ENCODE results near the gene GREM1. TPM values are rescaled to one million over a fixed set of nuclear protein-coding genes. Genes with fewer than 3 reads are reported as not detected.

Gene GREM1
- total RNA-seq, 1 donor from 2014 or later, result 0.49 TPM

- Histone ChIP-seq H3K4me3 (no peak overlapping the region), H3K27ac (replicated peaks) (no peak overlapping the region), H3K36me3 (no peaks in the 10 kb centered on the region), H3K27me3 (ENCODE audit: low read depth) (peaks cover 37% of the 10 kb centered on the region), H3K9me3 (replicated peaks) (peaks cover 15% of the 10 kb centered on the region), H3K4me1 (no peaks in the 10 kb centered on the region)
- no peak for TF ChIP-seq CTCF (IDR thresholded peaks at IDR 0.05; ENCODE audit: borderline replicate concordance)
- intact Hi-C loops (cut with micrococcal nuclease), result no loop called here
- DNase-seq, result no peak
These were observed 12.0 kb downstream of the GREM1 start for GRCh38 chr15:32729700-32730395.

DNA sequence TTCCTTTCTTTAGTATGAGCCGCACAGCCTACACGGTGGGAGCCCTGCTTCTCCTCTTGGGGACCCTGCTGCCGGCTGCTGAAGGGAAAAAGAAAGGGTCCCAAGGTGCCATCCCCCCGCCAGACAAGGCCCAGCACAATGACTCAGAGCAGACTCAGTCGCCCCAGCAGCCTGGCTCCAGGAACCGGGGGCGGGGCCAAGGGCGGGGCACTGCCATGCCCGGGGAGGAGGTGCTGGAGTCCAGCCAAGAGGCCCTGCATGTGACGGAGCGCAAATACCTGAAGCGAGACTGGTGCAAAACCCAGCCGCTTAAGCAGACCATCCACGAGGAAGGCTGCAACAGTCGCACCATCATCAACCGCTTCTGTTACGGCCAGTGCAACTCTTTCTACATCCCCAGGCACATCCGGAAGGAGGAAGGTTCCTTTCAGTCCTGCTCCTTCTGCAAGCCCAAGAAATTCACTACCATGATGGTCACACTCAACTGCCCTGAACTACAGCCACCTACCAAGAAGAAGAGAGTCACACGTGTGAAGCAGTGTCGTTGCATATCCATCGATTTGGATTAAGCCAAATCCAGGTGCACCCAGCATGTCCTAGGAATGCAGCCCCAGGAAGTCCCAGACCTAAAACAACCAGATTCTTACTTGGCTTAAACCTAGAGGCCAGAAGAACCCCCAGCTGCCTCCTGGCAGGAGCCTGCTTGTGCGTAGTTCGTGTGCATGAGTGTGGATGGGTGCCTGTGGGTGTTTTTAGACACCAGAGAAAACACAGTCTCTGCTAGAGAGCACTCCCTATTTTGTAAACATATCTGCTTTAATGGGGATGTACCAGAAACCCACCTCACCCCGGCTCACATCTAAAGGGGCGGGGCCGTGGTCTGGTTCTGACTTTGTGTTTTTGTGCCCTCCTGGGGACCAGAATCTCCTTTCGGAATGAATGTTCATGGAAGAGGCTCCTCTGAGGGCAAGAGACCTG is 13.2 kb downstream of the GREM1 start:
- no peak for DNase-seq
- H3K4me1 ChIP-seq, result no peaks in the 10 kb centered on the region
- no peaks in the 10 kb centered on the region for H3K36me3 ChIP-seq
- H3K4me3 ChIP-seq, result no peak overlapping the region
- H3K27ac ChIP-seq (replicated peaks), result no peak overlapping the region
- H3K9me3 ChIP-seq (replicated peaks), result peaks cover 16% of the 10 kb centered on the region
- TF ChIP-seq CTCF (IDR thresholded peaks at IDR 0.05; ENCODE audit: borderline replicate concordance), result no peak
- peaks cover 34% of the 10 kb centered on the region for H3K27me3 ChIP-seq (ENCODE audit: low read depth)
- intact Hi-C loops (cut with micrococcal nuclease), result no loop called here

DNA sequence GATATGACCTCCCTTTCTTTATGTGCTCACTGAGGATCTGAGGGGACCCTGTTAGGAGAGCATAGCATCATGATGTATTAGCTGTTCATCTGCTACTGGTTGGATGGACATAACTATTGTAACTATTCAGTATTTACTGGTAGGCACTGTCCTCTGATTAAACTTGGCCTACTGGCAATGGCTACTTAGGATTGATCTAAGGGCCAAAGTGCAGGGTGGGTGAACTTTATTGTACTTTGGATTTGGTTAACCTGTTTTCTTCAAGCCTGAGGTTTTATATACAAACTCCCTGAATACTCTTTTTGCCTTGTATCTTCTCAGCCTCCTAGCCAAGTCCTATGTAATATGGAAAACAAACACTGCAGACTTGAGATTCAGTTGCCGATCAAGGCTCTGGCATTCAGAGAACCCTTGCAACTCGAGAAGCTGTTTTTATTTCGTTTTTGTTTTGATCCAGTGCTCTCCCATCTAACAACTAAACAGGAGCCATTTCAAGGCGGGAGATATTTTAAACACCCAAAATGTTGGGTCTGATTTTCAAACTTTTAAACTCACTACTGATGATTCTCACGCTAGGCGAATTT is 14.9 kb downstream of the GREM1 start:
- Histone ChIP-seq H3K4me1 (no peaks in the 10 kb centered on the region), H3K4me3 (no peak overlapping the region), H3K9me3 (replicated peaks) (peaks cover 17% of the 10 kb centered on the region), H3K27me3 (ENCODE audit: low read depth) (peaks cover 40% of the 10 kb centered on the region), H3K27ac (replicated peaks) (no peak overlapping the region), H3K36me3 (no peaks in the 10 kb centered on the region)
- intact Hi-C loops (cut with micrococcal nuclease), result no loop called here
- DNase-seq, result no peak
- no peak for TF ChIP-seq CTCF (IDR thresholded peaks at IDR 0.05; ENCODE audit: borderline replicate concordance)

GRCh38 chr15:32733281-32733680 is 15.5 kb downstream of the GREM1 start:
- Histone ChIP-seq H3K4me1 (no peaks in the 10 kb centered on the region), H3K27me3 (ENCODE audit: low read depth) (peaks cover 40% of the 10 kb centered on the region)
- intact Hi-C loops (cut with micrococcal nuclease), result no loop called here

More at GRCh38 chr15:32733281-32733680, 15.5 kb downstream of the GREM1 start:
- Histone ChIP-seq H3K9me3 (replicated peaks) (peaks cover 10% of the 10 kb centered on the region), H3K4me3 (no peak overlapping the region), H3K27ac (replicated peaks) (no peak overlapping the region), H3K36me3 (no peaks in the 10 kb centered on the region)
- no peak for DNase-seq
- TF ChIP-seq CTCF (IDR thresholded peaks at IDR 0.05; ENCODE audit: borderline replicate concordance), result no peak
